ENCODE measurements around the gene RPLP2. TPM values are rescaled to one million over a fixed set of nuclear protein-coding genes. Genes with fewer than 3 reads are reported as not detected.

RPLP2 gene
- total RNA-seq, 1 experiment from 2014 or later = 1,325 TPM

- Histone ChIP-seq H3K27ac (ENCODE audit: low read depth, low read length, poor library complexity, severe bottlenecking) (no peak overlapping the region), H3K27me3 (replicated peaks; ENCODE audit: insufficient read depth, low read depth, low read length, poor library complexity) (no peaks in the 10 kb centered on the region), H3K4me3 (ENCODE audit: low read depth, low read length, poor library complexity, severe bottlenecking) (no peak overlapping the region), H3K4me1 (ENCODE audit: insufficient read depth, low read length, poor library complexity, severe bottlenecking) (no peaks in the 10 kb centered on the region), H3K36me3 (ENCODE audit: insufficient read depth, low read length, poor library complexity, severe bottlenecking) (no peaks in the 10 kb centered on the region), H3K9me3 (ENCODE audit: low read depth, low read length, poor library complexity, severe bottlenecking) (no peaks in the 10 kb centered on the region)
- CTCF ChIA-PET = no interaction called here
- TF ChIP-seq CTCF (conservative IDR thresholded peaks at IDR 0.05; ENCODE audit: low read depth, low read length) = no peak
- no peak for TF ChIP-seq EZH2 (IDR thresholded peaks at IDR 0.05; ENCODE audit: borderline replicate concordance, low read depth, low read length, poor library complexity, severe bottlenecking)
- BruUV-seq (replicated peaks) = no TSS peak
- POLR2A ChIA-PET (ENCODE audit: low non-redundant PET) = no interaction called here
- intact Hi-C loops (cut with micrococcal nuclease; ENCODE audit: unreplicated experiment) = no loop called here
- DNase-seq (ENCODE audit: low spot score) = no peak
These were observed 27.2 kb upstream of the RPLP2 start for GRCh38 chr11:782264-783174.

GRCh38 chr11:783581-784015, 26.2 kb upstream of the RPLP2 start:
- no peak overlapping the region for H3K4me3 ChIP-seq (ENCODE audit: low read depth, low read length, poor library complexity, severe bottlenecking)
- H3K27ac ChIP-seq (ENCODE audit: low read depth, low read length, poor library complexity, severe bottlenecking) = peak overlapping the region; percentile 39
- no peaks in the 10 kb centered on the region for H3K4me1 ChIP-seq (ENCODE audit: insufficient read depth, low read length, poor library complexity, severe bottlenecking)
- TF ChIP-seq CTCF (conservative IDR thresholded peaks at IDR 0.05; ENCODE audit: low read depth, low read length) = peak; percentile 89
- no peak for TF ChIP-seq EZH2 (IDR thresholded peaks at IDR 0.05; ENCODE audit: borderline replicate concordance, low read depth, low read length, poor library complexity, severe bottlenecking)
- BruUV-seq (replicated peaks) = no TSS peak
- CTCF ChIA-PET = interaction anchor here (0.5 to 0.8 kb wide), 2 partner anchors 13 to 256 kb away, joined by 3 read pairs; no protein-coding TSS in a partner anchor
- H3K9me3 ChIP-seq (ENCODE audit: low read depth, low read length, poor library complexity, severe bottlenecking) = no peaks in the 10 kb centered on the region
- POLR2A ChIA-PET (ENCODE audit: low non-redundant PET) = interaction anchor here (0.7 kb wide), 2 partner anchors 19 to 70 kb away, joined by 4 to 6 read pairs; no protein-coding TSS in a partner anchor
- no peaks in the 10 kb centered on the region for H3K27me3 ChIP-seq (replicated peaks; ENCODE audit: insufficient read depth, low read depth, low read length, poor library complexity)
- H3K36me3 ChIP-seq (ENCODE audit: insufficient read depth, low read length, poor library complexity, severe bottlenecking) = no peaks in the 10 kb centered on the region
- peak; percentile 85 for DNase-seq (ENCODE audit: low spot score)
- intact Hi-C loops (cut with micrococcal nuclease; ENCODE audit: unreplicated experiment) = no loop called here

- no TSS peak for BruUV-seq (replicated peaks)
- CTCF ChIA-PET = no interaction called here
- intact Hi-C loops (cut with micrococcal nuclease; ENCODE audit: unreplicated experiment) = no loop called here
These were observed 23.3 kb upstream of the RPLP2 start for GRCh38 chr11:786235-787083.

More at GRCh38 chr11:786235-787083, 23.3 kb upstream of the RPLP2 start:
- Histone ChIP-seq H3K4me1 (ENCODE audit: insufficient read depth, low read length, poor library complexity, severe bottlenecking) (peaks cover 3% of the 10 kb centered on the region), H3K9me3 (ENCODE audit: low read depth, low read length, poor library complexity, severe bottlenecking) (no peaks in the 10 kb centered on the region), H3K36me3 (ENCODE audit: insufficient read depth, low read length, poor library complexity, severe bottlenecking) (no peaks in the 10 kb centered on the region), H3K27me3 (replicated peaks; ENCODE audit: insufficient read depth, low read depth, low read length, poor library complexity) (no peaks in the 10 kb centered on the region), H3K27ac (ENCODE audit: low read depth, low read length, poor library complexity, severe bottlenecking) (no peak overlapping the region), H3K4me3 (ENCODE audit: low read depth, low read length, poor library complexity, severe bottlenecking) (no peak overlapping the region)
- POLR2A ChIA-PET (ENCODE audit: low non-redundant PET) = no interaction called here
- DNase-seq (ENCODE audit: low spot score) = no peak
- TF ChIP-seq CTCF (conservative IDR thresholded peaks at IDR 0.05; ENCODE audit: low read depth, low read length) (no peak), EZH2 (IDR thresholded peaks at IDR 0.05; ENCODE audit: borderline replicate concordance, low read depth, low read length, poor library complexity, severe bottlenecking) (no peak)
